ENCODE results near the gene PPIA.

- TF ChIP-seq CTCF (IDR thresholded peaks at IDR 0.05) (no peak), POLR2A (IDR thresholded peaks at IDR 0.05) (no peak)
Observed at GRCh38 chr7:44769776-44770294, 26.6 kb upstream of the PPIA start.

Data from uterus (tissue), 2 donors.